Body of pancreas (tissue), 4 donors: ENCODE data around the gene CCDC80. TPM values are rescaled to one million over a fixed set of nuclear protein-coding genes. Genes with fewer than 3 reads are reported as not detected.

Experiments
- ATAC-seq: fragments of 150-250 bp; one replicate; pipeline ENCODE4 v1.9.1; 2016
- DNase-seq, 4 donors: peaks; one replicate each; pipeline ENCODE4 v3.0.0-alpha.2; 2019
- H3K27ac ChIP-seq, 4 donors: fragments of 200-600 bp; sonication (generic); 1 replicate in 3 of 4; 2 replicates in 1 of 4; pipeline versions ENCODE4 v1.5.1 to v1.6.1; 2016 to 2019; ENCODE audit warnings: mild to moderate bottlenecking in 1 of 4, mixed read lengths in 1 of 4, moderate library complexity in 1 of 4
- H3K27me3 ChIP-seq, 2 donors: fragments of 200-600 bp; sonication (generic); one replicate each; pipeline ENCODE4 v1.6.0; 2016; ENCODE audit warnings: mild to moderate bottlenecking in 1 of 2
- H3K36me3 ChIP-seq, 2 donors: fragments of 200-600 bp; sonication (generic); replicated peaks in 1 of 2; 2 replicates each; pipeline ENCODE4 v1.5.1; 2016; ENCODE audit warnings: low read depth in 2 of 2; ENCODE audit not compliant: insufficient read depth in 1 of 2
- H3K4me1 ChIP-seq: fragments of 200-600 bp; sonication (generic); one replicate; pipeline ENCODE4 v1.6.0; 2016
- H3K4me3 ChIP-seq, 2 donors: fragments of 200-600 bp; sonication (generic); 1 replicate in 1 of 2; 2 replicates in 1 of 2; pipeline ENCODE4 v1.5.1; 2016 to 2019
- H3K9me3 ChIP-seq, 3 donors: fragments of 200-600 bp; sonication (generic); 1 replicate in 2 of 3; 2 replicates in 1 of 3; pipeline ENCODE4 v1.5.1; 2016
- POLR2A ChIP-seq, 3 donors: fragments of 450-650 bp; IDR thresholded peaks; one replicate each; pipeline ENCODE4 v1.6.1; 2016; ENCODE audit warnings: antibody characterized with exemption in 3 of 3, mild to moderate bottlenecking in 2 of 3
- WGBS, 2 donors: methylation state at CpG; one replicate each; pipeline ENCODE4 v1.1.5; 2017; 5-methylcytosine and 5-hydroxymethylcytosine counted together
- intact Hi-C: fragments of 100-400 bp; cut with DNase I; formaldehyde crosslinking; loops from one replicate; pipeline ENCODE4 v1.15.1; 2023
- total RNA-seq, 2 donors: library from RNA; depleted of rRNA; stranded (reverse); fragments of >200 nt; gene quantifications; one replicate each; pipeline ENCODE4 v1.1.0, GENCODE V29; 2016
- TF ChIP-seq, protein P1 (sequence below), 7 experiments: fragments of 450-650 bp in 4 of 7; fragments of 200-600 bp in 3 of 7; sonication (generic) in 3 of 7; IDR thresholded peaks; one replicate each; pipeline ENCODE4 v1.5.1; 2016 to 2019; ENCODE audit warnings: antibody characterized with exemption in 7 of 7

The CCDC80 gene
- total RNA-seq, 2 donors from 2014 or later = 17.4 to 25.1 TPM

- TF ChIP-seq POLR2A (IDR thresholded peaks at IDR 0.05) = no peak
- TF ChIP-seq, protein P1, sequence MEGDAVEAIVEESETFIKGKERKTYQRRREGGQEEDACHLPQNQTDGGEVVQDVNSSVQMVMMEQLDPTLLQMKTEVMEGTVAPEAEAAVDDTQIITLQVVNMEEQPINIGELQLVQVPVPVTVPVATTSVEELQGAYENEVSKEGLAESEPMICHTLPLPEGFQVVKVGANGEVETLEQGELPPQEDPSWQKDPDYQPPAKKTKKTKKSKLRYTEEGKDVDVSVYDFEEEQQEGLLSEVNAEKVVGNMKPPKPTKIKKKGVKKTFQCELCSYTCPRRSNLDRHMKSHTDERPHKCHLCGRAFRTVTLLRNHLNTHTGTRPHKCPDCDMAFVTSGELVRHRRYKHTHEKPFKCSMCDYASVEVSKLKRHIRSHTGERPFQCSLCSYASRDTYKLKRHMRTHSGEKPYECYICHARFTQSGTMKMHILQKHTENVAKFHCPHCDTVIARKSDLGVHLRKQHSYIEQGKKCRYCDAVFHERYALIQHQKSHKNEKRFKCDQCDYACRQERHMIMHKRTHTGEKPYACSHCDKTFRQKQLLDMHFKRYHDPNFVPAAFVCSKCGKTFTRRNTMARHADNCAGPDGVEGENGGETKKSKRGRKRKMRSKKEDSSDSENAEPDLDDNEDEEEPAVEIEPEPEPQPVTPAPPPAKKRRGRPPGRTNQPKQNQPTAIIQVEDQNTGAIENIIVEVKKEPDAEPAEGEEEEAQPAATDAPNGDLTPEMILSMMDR (IDR thresholded peaks at IDR 0.05) = no peak
- H3K36me3 ChIP-seq = no peaks in the 10 kb centered on the region
- H3K27me3 ChIP-seq = no peaks in the 10 kb centered on the region
- no peaks in the 10 kb centered on the region for H3K9me3 ChIP-seq
- WGBS, 2 donors = 67 to 78% methylated on average over 7 of the region's 7 CpGs
- ATAC-seq (no peak), DNase-seq (no peak)
- no peaks in the 10 kb centered on the region for H3K4me1 ChIP-seq
- intact Hi-C loops = no loop called here
- no peak overlapping the region for H3K27ac ChIP-seq
- no peak overlapping the region for H3K4me3 ChIP-seq
Observed at GRCh38 chr3:112685420-112685819, 44.5 kb upstream of the CCDC80 start.

GRCh38 chr3:112682361-112682760 is 41.4 kb upstream of the CCDC80 start:
- intact Hi-C loops = no loop called here
- 80 to 85% methylated on average over 5 of the region's 5 CpGs for WGBS, 2 donors
- Histone ChIP-seq H3K9me3 (no peaks in the 10 kb centered on the region), H3K4me3 (no peak overlapping the region), H3K27ac (no peak overlapping the region), H3K36me3 (no peaks in the 10 kb centered on the region), H3K4me1 (no peaks in the 10 kb centered on the region), H3K27me3 (no peaks in the 10 kb centered on the region)
- DNase-seq (no peak), ATAC-seq (no peak)
- no peak for TF ChIP-seq POLR2A (IDR thresholded peaks at IDR 0.05)
- TF ChIP-seq, protein P1 (IDR thresholded peaks at IDR 0.05) = no peak

- no peaks in the 10 kb centered on the region for H3K36me3 ChIP-seq
- intact Hi-C loops = no loop called here
- WGBS, 2 donors = 63 to 81% methylated on average over 2 of the region's 2 CpGs
- no peak for TF ChIP-seq POLR2A (IDR thresholded peaks at IDR 0.05)
- TF ChIP-seq, protein P1 (IDR thresholded peaks at IDR 0.05) = no peak
- no peak overlapping the region for H3K27ac ChIP-seq
- ATAC-seq (no peak), DNase-seq (no peak)
- no peak overlapping the region for H3K4me3 ChIP-seq
- no peaks in the 10 kb centered on the region for H3K9me3 ChIP-seq
- H3K27me3 ChIP-seq = no peaks in the 10 kb centered on the region
- H3K4me1 ChIP-seq = no peaks in the 10 kb centered on the region
Observed at GRCh38 chr3:112681822-112682325, 40.9 kb upstream of the CCDC80 start.

- intact Hi-C loops = no loop called here
- DNase-seq (peak in 2 of 4 donors; percentile 19 to 65), ATAC-seq (peak; percentile 48)
- Histone ChIP-seq H3K9me3 (no peaks in the 10 kb centered on the region), H3K27ac (no peak overlapping the region), H3K4me1 (no peaks in the 10 kb centered on the region), H3K4me3 (no peak overlapping the region), H3K36me3 (no peaks in the 10 kb centered on the region), H3K27me3 (no peaks in the 10 kb centered on the region)
- TF ChIP-seq, protein P1 (IDR thresholded peaks at IDR 0.05) = no peak
- no peak for TF ChIP-seq POLR2A (IDR thresholded peaks at IDR 0.05)
- WGBS, 2 donors = 29 to 38% methylated on average over 6 of the region's 6 CpGs
Observed at GRCh38 chr3:112676659-112677234, 35.8 kb upstream of the CCDC80 start.

DNA sequence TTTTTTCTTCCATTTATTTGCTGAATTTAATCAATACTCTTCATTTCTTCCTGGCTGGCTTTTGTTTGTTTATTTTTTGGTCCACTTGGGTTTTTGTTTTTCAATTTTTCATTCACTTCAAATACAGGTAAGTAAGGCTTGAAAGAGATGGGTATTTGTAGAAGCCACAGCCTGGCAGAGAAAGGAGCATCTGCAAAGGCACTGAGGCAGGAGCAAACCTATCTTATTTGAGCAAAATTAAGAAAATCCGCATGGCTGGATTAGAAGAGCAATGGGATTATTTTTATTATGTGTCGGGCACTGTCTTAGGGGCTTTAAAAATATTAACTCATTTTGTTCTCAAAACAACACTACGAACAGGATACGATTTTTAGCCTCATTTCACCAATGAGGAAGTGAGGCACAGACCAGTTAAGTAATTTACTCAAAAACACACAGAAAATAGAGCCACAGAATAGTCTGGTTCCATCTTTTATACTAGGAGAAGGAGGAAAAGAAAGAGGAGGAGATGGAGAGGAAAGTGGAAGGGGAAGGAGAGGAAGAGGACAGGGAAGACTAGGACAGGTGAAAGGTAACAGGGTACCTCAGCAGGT is 35.1 kb upstream of the CCDC80 start:
- no peaks in the 10 kb centered on the region for H3K36me3 ChIP-seq
- H3K9me3 ChIP-seq = no peaks in the 10 kb centered on the region
- intact Hi-C loops = no loop called here
- 71 to 79% methylated on average over 4 of the region's 4 CpGs for WGBS, 2 donors
- TF ChIP-seq POLR2A (IDR thresholded peaks at IDR 0.05) = no peak
- TF ChIP-seq, protein P1 (IDR thresholded peaks at IDR 0.05) = no peak
- no peak overlapping the region for H3K4me3 ChIP-seq
- H3K4me1 ChIP-seq = no peaks in the 10 kb centered on the region
- no peaks in the 10 kb centered on the region for H3K27me3 ChIP-seq
- H3K27ac ChIP-seq = no peak overlapping the region
- no peak for ATAC-seq
- no peak for DNase-seq
